HUES64 (cell line): ENCODE measurements around the gene FIG4.
"Not testable (repeated sequence)": the region's sequence is repeated elsewhere in the genome, so short reads cannot be mapped to it uniquely, and the experiment has no call there.

Experiments
- H3K27ac ChIP-seq: 2 replicates; pipeline ENCODE4 v1.7.0; 2013; ENCODE audit warnings: low read depth, low read length, inconsistent platforms
- H3K27me3 ChIP-seq: 2 replicates; pipeline ENCODE4 v1.6.1; 2013; ENCODE audit warnings: mild to moderate bottlenecking, low read length; ENCODE audit not compliant: insufficient read depth
- H3K36me3 ChIP-seq: 2 replicates; pipeline ENCODE4 v1.6.1; 2013; ENCODE audit warnings: mild to moderate bottlenecking, low read length; ENCODE audit not compliant: insufficient read depth
- H3K4me1 ChIP-seq: 2 replicates; pipeline ENCODE4 v1.6.1; 2013; ENCODE audit warnings: mild to moderate bottlenecking, low read length, moderate library complexity; ENCODE audit not compliant: insufficient read depth
- H3K4me3 ChIP-seq: 2 replicates; pipeline ENCODE4 v1.5.1; 2013; ENCODE audit warnings: mild to moderate bottlenecking, low read length, moderate library complexity
- H3K9ac ChIP-seq: 2 replicates; pipeline ENCODE4 v1.6.1; 2013; ENCODE audit warnings: mild to moderate bottlenecking, low read depth, low read length
- H3K9me3 ChIP-seq: 2 replicates; pipeline ENCODE4 v1.6.1; 2013; ENCODE audit warnings: low read depth, low read length; ENCODE audit not compliant: insufficient read depth
- WGBS: fragments of 150-250, 120-280 bp; methylation state at CpG from one replicate; pipeline ENCODE4 v1.1.7; 2013; ENCODE audit warnings: missing lambda C conversion rate; 5-methylcytosine and 5-hydroxymethylcytosine counted together

Gene FIG4

DNA sequence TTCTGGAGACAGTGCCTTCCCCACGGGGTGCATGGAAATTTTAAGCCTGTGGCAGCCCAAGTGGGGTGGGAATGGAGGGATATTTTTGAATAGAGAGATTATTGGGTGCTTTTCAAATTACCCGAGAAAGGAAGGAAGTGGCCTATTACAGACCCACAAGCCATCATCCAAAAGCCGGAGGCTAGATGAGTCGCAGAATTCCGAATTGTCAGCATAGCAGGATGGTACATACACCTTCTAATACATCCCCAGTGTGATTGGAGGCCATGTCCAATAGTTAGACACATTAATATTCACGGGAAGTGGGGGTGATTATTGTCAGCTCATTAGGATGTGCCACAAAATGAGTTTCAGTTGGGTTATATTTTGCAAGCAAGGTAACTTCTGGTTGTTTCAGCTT, 133.0 kb downstream of the FIG4 start:
- Histone ChIP-seq H3K36me3 (peaks cover 7% of the 10 kb centered on the region), H3K9me3 (no peaks in the 10 kb centered on the region), H3K27ac (no peak overlapping the region), H3K4me3 (no peak overlapping the region), H3K4me1 (peaks cover 10% of the 10 kb centered on the region), H3K9ac (no peak overlapping the region), H3K27me3 (no peaks in the 10 kb centered on the region)
- 90% methylated on average over 6 of the region's 6 CpGs for WGBS

DNA sequence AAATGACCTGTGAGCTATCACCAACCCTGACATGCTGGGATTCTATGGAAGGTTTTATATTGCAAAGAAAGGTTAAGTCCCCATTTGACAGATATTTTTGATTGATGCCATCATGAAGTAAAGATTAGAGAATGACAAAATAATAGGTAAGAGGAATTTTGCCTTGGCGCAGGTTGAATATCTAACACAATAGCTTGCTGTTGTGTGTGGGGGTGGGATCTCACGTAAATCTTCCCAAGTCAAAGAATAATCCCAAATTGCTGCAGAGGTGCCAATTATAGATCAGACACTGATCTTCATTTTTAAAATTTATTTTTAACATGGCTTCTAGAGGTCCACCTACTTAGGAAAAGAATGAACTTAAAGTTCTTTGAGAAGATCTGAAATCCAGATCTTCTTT, 135.5 kb downstream of the FIG4 start:
- peaks cover 7% of the 10 kb centered on the region for H3K36me3 ChIP-seq
- H3K27ac ChIP-seq: no peak overlapping the region
- 0 out of 2 replicates have a peak, but pooled peaks cover 2% of the 10 kb centered on the region for H3K9me3 ChIP-seq
- H3K4me1 ChIP-seq: peaks cover 10% of the 10 kb centered on the region
- H3K27me3 ChIP-seq: no peaks in the 10 kb centered on the region
- no peak overlapping the region for H3K4me3 ChIP-seq
- no peak overlapping the region for H3K9ac ChIP-seq
- 94% methylated on average over 1 of the region's 2 CpGs for WGBS

DNA sequence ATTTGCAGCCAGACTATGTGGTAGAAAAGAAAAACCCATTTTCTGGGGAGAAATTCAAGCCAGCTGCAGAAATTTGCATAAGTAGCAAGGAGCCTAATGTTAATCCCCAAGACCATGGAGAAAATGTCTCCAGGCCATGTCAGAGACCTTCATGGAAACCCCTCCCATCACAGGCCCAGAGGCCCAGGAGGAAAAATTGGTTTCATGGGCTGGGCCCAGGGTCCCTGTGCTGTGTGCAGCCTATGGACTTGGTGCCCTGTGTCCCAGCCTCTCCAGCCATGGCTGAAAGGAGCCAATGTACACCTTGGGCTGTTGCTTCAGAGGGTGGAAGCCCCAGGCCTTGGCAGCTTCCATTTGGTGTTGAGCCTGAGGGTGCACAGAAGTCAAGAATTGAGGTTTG, 140.3 kb downstream of the FIG4 start:
- not testable (repeated sequence) for H3K4me3 ChIP-seq, H3K9ac ChIP-seq, H3K27ac ChIP-seq, H3K36me3 ChIP-seq, H3K4me1 ChIP-seq, H3K27me3 ChIP-seq, H3K9me3 ChIP-seq

GRCh38 chr6:109834131-109834530, 143.0 kb downstream of the FIG4 start:
- 69% methylated on average over 3 of the region's 3 CpGs for WGBS

DNA sequence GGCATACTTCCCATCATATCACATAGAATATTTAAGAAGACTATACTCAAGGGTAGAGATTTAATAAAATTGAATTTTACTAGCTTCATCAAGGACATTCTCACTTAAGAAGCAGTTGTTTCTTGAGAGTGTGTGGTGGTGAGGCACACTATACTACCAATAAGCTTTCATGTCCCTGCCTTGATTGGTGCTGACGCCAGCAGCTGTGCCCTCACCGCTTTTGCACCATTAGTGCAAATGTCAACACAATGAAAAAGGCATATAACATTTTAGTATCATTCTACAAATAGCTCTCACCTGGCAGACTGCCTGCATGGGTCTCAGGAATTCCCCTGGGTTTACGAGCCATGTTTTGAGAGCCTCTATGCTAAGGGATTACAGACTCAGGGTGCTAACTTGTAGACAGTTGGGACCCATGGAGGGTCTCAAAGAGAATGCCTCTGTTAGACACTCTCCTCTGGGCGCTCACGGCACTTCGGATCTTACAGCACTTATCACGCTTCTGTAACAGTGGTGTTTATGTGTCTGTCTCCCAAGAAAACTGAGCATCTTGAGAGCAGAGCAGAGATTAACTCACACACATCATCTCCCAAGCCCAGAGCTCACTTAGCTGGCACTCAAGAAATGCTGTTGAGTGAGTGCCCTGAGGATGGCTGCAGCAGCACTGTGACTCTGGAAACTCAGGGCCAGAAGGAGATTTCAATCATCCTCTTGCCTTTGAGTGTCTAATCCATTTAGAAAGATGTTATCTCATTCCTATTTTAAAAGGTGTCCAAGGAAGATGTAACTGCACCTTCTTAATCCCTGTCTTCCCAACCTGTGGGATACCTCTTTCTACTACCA, 143.7 kb downstream of the FIG4 start:
- Histone ChIP-seq H3K27ac (no peak overlapping the region), H3K9ac (no peak overlapping the region), H3K4me3 (no peak overlapping the region), H3K4me1 (no peaks in the 10 kb centered on the region), H3K9me3 (0 out of 2 replicates have a peak, but pooled peaks cover 2% of the 10 kb centered on the region), H3K27me3 (no peaks in the 10 kb centered on the region), H3K36me3 (no peaks in the 10 kb centered on the region)
- WGBS: 85% methylated on average over 7 of the region's 7 CpGs

More at GRCh38 chr6:109834131-109834530, 143.0 kb downstream of the FIG4 start:
- H3K27ac ChIP-seq: no peak overlapping the region
- no peaks in the 10 kb centered on the region for H3K4me1 ChIP-seq
- no peaks in the 10 kb centered on the region for H3K36me3 ChIP-seq
- 0 out of 2 replicates have a peak, but pooled peaks cover 2% of the 10 kb centered on the region for H3K9me3 ChIP-seq
- H3K27me3 ChIP-seq: no peaks in the 10 kb centered on the region
- H3K4me3 ChIP-seq: no peak overlapping the region
- no peak overlapping the region for H3K9ac ChIP-seq

DNA sequence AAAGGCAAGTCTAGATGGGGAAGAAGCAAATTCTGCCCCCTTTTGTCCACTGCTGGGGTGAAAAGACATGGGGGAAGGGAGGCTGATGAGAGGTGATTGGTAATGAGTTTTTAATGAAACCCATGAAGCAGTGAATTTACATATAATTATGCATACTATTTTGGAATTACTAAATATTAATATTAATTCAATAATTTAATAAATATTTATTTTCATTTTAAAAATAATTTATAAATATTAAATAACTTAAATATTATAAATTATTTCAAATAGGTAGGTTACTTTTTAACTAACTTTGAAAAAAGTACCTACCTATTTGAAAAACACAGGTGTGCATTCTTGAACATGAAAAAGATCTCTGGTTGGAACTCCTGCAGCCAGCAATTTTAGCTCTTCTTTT, 148.9 kb downstream of the FIG4 start:
- Histone ChIP-seq H3K9me3 (no peaks in the 10 kb centered on the region), H3K27ac (no peak overlapping the region), H3K36me3 (no peaks in the 10 kb centered on the region), H3K4me1 (no peaks in the 10 kb centered on the region), H3K27me3 (no peaks in the 10 kb centered on the region), H3K4me3 (no peak overlapping the region), H3K9ac (no peak overlapping the region)

DNA sequence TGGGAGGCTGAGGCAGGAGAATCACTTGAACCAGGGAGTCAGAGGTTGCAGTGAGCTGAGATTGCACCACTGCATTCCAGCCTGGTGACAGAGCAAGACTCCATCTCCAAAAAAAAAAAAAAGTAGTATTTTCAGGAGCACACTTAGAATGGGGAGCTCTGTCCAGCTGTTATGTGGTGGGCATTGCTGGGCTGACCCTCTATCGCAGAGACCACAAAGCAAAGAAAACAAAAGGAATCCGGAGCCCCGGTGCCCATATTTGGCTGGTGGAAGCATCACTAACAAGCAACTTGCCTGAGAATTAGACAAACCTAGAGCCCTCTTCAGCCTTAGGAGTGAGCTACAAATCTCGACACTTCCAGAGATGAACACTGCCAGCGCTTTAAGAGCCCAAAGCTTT, 149.7 kb downstream of the FIG4 start:
- H3K27ac ChIP-seq: no peak overlapping the region
- no peaks in the 10 kb centered on the region for H3K36me3 ChIP-seq
- H3K4me3 ChIP-seq: no peak overlapping the region
- no peaks in the 10 kb centered on the region for H3K27me3 ChIP-seq
- no peak overlapping the region for H3K9ac ChIP-seq
- H3K9me3 ChIP-seq: no peaks in the 10 kb centered on the region
- H3K4me1 ChIP-seq: no peaks in the 10 kb centered on the region
- WGBS: 96% methylated on average over 5 of the region's 5 CpGs

DNA sequence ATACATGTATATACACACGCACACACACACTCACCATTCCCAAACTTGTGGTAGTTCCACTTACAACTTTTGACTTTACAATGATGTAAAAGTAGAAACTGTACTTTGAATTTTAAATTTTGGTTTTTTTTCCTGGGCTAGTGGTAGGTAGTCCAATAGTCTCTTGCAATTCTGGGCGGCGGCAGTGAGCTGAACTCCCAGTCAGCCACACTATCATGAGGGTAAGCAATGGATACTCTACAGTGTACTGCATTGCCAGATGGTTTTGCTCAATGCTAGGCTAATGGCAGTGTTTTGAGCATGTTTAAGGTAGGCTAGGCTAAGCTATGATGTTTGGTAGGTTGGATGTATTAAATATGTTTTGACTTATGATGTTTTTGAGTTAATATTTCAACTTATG, 150.8 kb downstream of the FIG4 start:
- no peaks in the 10 kb centered on the region for H3K4me1 ChIP-seq
- no peaks in the 10 kb centered on the region for H3K27me3 ChIP-seq
- H3K9ac ChIP-seq: no peak overlapping the region
- no peaks in the 10 kb centered on the region for H3K36me3 ChIP-seq
- H3K4me3 ChIP-seq: no peak overlapping the region
- WGBS: 98% methylated on average over 2 of the region's 3 CpGs
- no peak overlapping the region for H3K27ac ChIP-seq
- no peaks in the 10 kb centered on the region for H3K9me3 ChIP-seq

DNA sequence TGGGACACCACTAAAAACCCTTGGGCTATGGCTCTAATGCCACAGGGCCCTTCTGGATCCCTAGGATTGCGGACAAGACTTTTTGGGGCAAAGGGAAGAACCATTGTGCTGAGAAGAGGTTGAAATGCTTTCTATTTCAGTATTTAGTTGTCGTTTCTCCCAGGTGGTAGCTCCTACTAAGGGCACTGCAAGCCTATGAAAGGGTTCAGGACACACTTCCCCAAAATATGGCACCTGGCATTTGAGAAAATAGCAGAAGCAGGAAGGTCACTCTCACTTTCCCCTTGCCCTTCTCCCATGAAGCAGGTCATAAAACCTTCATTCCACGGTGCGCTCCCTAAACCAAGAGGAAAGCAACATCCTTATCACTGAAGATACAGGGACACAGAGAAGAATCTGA, 161.6 kb downstream of the FIG4 start:
- 95% methylated on average over 4 of the region's 4 CpGs for WGBS
- Histone ChIP-seq H3K27me3 (no peaks in the 10 kb centered on the region), H3K4me3 (no peak overlapping the region), H3K4me1 (peaks cover 7% of the 10 kb centered on the region; the same call in 1 of the 2 replicates), H3K36me3 (no peaks in the 10 kb centered on the region), H3K9ac (no peak overlapping the region), H3K9me3 (no peaks in the 10 kb centered on the region), H3K27ac (no peak overlapping the region)

GRCh38 chr6:109853426-109853825, 162.3 kb downstream of the FIG4 start:
- H3K4me3 ChIP-seq: no peak overlapping the region
- H3K36me3 ChIP-seq: no peaks in the 10 kb centered on the region
- no peak overlapping the region for H3K9ac ChIP-seq
- no peaks in the 10 kb centered on the region for H3K27me3 ChIP-seq
- H3K9me3 ChIP-seq: no peaks in the 10 kb centered on the region
- 90% methylated on average over 1 of the region's 1 CpG for WGBS
- peaks cover 7% of the 10 kb centered on the region; the same call in 1 of the 2 replicates for H3K4me1 ChIP-seq
- H3K27ac ChIP-seq: no peak overlapping the region

DNA sequence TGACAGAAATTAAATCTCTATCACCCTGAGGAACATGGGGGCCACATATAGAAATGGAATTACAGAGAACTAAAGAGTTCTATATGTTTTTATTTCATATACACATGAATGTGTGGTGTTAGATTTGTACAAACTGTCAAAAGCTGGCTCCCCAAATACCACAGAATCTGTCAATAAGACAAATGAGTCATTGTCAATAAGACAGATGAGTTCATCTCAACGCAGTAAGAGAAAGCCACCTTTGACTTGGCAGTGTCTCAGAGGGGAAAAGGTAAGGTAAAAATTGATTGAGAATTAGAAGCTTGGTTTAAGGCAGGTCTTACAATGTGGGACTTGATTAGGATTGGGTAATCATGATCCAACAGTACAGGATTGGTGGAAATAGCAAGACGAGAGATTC, 162.9 kb downstream of the FIG4 start:
- Histone ChIP-seq H3K4me3 (no peak overlapping the region), H3K27me3 (no peaks in the 10 kb centered on the region), H3K4me1 (peaks cover 7% of the 10 kb centered on the region; the same call in 1 of the 2 replicates), H3K9me3 (no peaks in the 10 kb centered on the region), H3K27ac (peak overlapping the region; percentile 25; the same call in 1 of the 2 replicates), H3K36me3 (no peaks in the 10 kb centered on the region), H3K9ac (no peak overlapping the region)
- WGBS: 94% methylated on average over 2 of the region's 2 CpGs
